ENCODE results near the gene OR8G1. TPM values are rescaled to one million over a fixed set of nuclear protein-coding genes. Genes with fewer than 3 reads are reported as not detected.

OR8G1 gene
- total and polyA plus RNA-seq, 9 of the 15 experiments (the other 6 are each of a cell fraction or from before 2014, with no cell fraction given): 0.03 to 1.4 (median 0.51) TPM; not detected in 1

DNA sequence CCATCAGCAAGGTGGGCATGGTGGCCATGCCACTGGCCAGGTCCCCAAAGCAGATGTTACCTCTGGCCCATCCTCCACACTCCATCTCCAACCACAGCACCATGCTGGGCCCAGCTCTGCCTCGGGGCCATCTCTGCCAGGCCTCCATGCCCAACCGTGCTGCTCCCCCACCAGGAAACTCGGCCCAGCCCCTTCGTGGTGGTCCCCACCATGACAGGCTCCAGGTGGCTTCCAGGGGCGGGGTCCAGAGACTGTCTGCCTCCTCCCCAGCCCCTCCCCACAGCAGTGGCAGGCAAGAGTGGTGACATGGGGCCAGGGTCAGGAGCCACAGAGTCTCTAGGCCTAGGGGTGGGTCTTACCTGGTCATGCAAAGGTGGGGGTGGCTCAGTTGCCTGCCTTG, 30.5 kb upstream of the OR8G1 start (continued):
- TF ChIP-seq TOE1 (IDR thresholded peaks at IDR 0.05; ENCODE audit: borderline replicate concordance) (no peak), TOE1 (CRISPR knock-in tag; IDR thresholded peaks at IDR 0.05; ENCODE audit: borderline replicate concordance, low read depth) (no peak), CTCF (IDR thresholded peaks at IDR 0.05 in 2 of 3, conservative IDR thresholded peaks at IDR 0.05 in 1 of 3; ENCODE audit: insufficient read depth in 2 of 3, low read depth in 1 of 3, low read length in 3 of 3) (no peak), KLF6 (CRISPR knock-in tag; IDR thresholded peaks at IDR 0.05; ENCODE audit: borderline replicate concordance) (no peak), PPARD (CRISPR knock-in tag; IDR thresholded peaks at IDR 0.05) (no peak), JUNB (CRISPR knock-in tag; conservative IDR thresholded peaks at IDR 0.05) (no peak), SMARCA4 (IDR thresholded peaks at IDR 0.05) (no peak), CBX2 (IDR thresholded peaks at IDR 0.05; ENCODE audit: insufficient read depth, low read length, poor library complexity, severe bottlenecking) (no peak), ZSCAN29 (IDR thresholded peaks at IDR 0.05) (no peak)
- TF ChIP-seq, protein P1, sequence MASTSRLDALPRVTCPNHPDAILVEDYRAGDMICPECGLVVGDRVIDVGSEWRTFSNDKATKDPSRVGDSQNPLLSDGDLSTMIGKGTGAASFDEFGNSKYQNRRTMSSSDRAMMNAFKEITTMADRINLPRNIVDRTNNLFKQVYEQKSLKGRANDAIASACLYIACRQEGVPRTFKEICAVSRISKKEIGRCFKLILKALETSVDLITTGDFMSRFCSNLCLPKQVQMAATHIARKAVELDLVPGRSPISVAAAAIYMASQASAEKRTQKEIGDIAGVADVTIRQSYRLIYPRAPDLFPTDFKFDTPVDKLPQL (IDR thresholded peaks at IDR 0.05; ENCODE audit: extremely low read depth, insufficient read length): no peak

All from K562 (cell line).